Left ventricle myocardium inferior (tissue), 1 donor: ENCODE results near the gene KIAA1191. TPM values are rescaled to one million over a fixed set of nuclear protein-coding genes. Genes with fewer than 3 reads are reported as not detected.

Source experiments
- DNase-seq: peaks from one replicate; pipeline ENCODE4 v3.0.0-alpha.2; 2020
- H3K27ac ChIP-seq: fragments of 200-600 bp; replicated peaks from 2 replicates; pipeline ENCODE4 v1.8.0; 2021
- H3K27me3 ChIP-seq: fragments of 200-600 bp; 2 replicates; pipeline ENCODE4 v1.8.0; 2021; ENCODE audit warnings: low read depth
- H3K36me3 ChIP-seq: fragments of 200-600 bp; 2 replicates; pipeline ENCODE4 v1.8.0; 2021
- H3K4me1 ChIP-seq: fragments of 200-600 bp; 2 replicates; pipeline ENCODE4 v1.8.0; 2021
- H3K4me3 ChIP-seq: fragments of 200-600 bp; 2 replicates; pipeline ENCODE4 v1.8.0; 2021; ENCODE audit warnings: mild to moderate bottlenecking, moderate library complexity
- H3K9me3 ChIP-seq: fragments of 200-600 bp; replicated peaks from 2 replicates; pipeline ENCODE4 v1.8.0; 2021
- intact Hi-C: fragments of 100-400 bp; cut with micrococcal nuclease; formaldehyde crosslinking; loops from one replicate; pipeline ENCODE4 v1.11.0; 2022
- total RNA-seq: library from RNA; stranded (reverse); fragmentation: NEBNext Ultra II Directional; extraction: Animal tissue kit (Norgen Biotek cat#: 25700); gene quantifications from one replicate; pipeline ENCODE4 v1.2.1, GENCODE V29; 2021
- TF ChIP-seq, protein P1 (sequence below): fragments of 200-600 bp; IDR thresholded peaks from 2 replicates; pipeline ENCODE4 v1.8.0; 2021; ENCODE audit warnings: antibody characterized with exemption, mild to moderate bottlenecking, borderline replicate concordance
- donor health status: DM: no; HTN: yes; CAD: no; lungs with severe emphysema.

Gene KIAA1191
- total RNA-seq, 1 donor from 2014 or later: 91.6 TPM

DNA sequence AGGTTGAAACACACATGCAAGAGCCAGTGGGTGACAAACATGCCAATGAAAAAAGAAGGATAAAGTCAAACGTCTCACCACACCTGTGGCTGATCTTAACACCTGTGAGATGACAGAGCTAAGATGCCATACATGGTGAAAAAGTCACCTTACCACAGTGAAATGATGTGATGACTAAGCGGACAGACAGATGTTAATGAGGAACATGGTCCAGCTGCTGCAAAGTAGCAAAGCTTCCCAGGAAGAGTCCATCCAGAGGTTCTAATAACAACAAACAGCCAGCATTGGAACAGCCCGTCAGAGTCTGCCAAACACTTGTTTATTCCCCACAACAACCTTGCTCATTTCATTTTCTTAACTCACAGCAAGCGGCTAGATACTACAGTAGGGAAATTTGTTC lies 1.9 kb downstream of the KIAA1191 start:
- H3K4me3 ChIP-seq: peak overlapping the region; percentile 97

DNA sequence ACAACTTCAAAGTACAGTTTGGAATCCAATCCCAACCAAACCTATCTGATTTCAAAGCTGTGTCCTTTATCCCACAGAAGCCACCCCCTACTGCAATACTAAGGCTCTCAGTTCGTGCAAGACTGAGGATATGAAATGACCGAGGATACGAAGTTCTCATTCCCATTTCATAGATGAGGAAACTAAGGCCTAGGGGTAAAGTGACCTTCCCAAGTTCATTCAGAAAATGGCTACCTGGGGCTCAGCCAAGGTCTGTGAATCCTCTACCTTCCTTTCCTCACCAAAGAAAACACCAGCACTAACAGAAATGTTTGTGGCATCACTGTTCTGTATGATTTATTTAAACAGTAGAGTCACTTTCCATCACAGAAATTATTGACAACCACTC lies 5.4 kb downstream of the KIAA1191 start:
- Histone ChIP-seq H3K4me3 (no peak overlapping the region), H3K36me3 (peaks cover 80% of the 10 kb centered on the region), H3K27ac (no peak overlapping the region), H3K4me1 (peaks cover 35% of the 10 kb centered on the region), H3K9me3 (no peaks in the 10 kb centered on the region), H3K27me3 (no peaks in the 10 kb centered on the region)
- TF ChIP-seq, protein P1, sequence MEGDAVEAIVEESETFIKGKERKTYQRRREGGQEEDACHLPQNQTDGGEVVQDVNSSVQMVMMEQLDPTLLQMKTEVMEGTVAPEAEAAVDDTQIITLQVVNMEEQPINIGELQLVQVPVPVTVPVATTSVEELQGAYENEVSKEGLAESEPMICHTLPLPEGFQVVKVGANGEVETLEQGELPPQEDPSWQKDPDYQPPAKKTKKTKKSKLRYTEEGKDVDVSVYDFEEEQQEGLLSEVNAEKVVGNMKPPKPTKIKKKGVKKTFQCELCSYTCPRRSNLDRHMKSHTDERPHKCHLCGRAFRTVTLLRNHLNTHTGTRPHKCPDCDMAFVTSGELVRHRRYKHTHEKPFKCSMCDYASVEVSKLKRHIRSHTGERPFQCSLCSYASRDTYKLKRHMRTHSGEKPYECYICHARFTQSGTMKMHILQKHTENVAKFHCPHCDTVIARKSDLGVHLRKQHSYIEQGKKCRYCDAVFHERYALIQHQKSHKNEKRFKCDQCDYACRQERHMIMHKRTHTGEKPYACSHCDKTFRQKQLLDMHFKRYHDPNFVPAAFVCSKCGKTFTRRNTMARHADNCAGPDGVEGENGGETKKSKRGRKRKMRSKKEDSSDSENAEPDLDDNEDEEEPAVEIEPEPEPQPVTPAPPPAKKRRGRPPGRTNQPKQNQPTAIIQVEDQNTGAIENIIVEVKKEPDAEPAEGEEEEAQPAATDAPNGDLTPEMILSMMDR: no peak
- intact Hi-C loops: no loop called here
- no peak for DNase-seq

More for the DNA sequence above, 1.9 kb downstream of the KIAA1191 start:
- Histone ChIP-seq H3K27ac (no peak overlapping the region), H3K9me3 (no peaks in the 10 kb centered on the region), H3K36me3 (peaks cover 45% of the 10 kb centered on the region), H3K27me3 (no peaks in the 10 kb centered on the region), H3K4me1 (peaks cover 45% of the 10 kb centered on the region)
- no peak for DNase-seq
- TF ChIP-seq, protein P1: no peak
- intact Hi-C loops: no loop called here

DNA sequence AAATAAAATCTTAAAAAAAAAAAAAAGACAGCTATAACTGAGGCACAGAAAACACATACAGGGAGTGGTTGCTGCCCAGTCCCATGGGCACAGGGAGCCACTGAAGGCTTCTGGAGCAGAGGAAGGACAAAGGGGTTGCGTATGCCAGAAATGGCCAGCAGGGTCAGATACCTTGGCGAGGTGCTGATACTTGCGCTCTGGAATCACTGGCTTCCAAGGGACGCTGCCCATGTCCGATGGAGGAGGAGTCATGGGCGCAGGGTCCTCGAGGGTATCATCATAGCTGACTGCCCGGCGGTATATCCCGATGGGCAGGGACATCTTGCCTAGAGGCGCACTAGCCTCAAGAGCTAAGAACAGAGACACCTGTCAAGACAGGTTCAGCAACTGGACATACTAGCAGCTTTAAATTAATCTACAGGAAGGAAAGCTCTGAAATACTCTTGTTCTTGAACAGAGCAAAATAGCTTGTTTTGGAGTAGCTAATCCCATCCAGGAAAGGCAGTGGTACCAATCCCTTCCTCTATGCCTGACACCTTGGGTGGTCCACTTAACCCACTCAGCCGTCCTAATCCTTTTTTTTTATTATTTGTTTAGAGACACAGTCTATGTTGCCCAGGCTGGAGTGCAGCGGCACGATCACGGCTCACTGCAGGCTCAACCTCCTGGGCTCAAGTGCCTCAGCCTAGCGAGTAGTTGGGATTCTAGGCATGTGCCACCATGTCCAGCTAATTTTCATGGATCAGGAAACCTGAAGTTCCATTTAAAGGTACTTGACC lies 6.0 kb downstream of the KIAA1191 start:
- Histone ChIP-seq H3K27ac (no peak overlapping the region), H3K4me3 (no peak overlapping the region), H3K9me3 (no peaks in the 10 kb centered on the region), H3K4me1 (peaks cover 29% of the 10 kb centered on the region), H3K27me3 (no peaks in the 10 kb centered on the region), H3K36me3 (peaks cover 86% of the 10 kb centered on the region)
- no peak for DNase-seq
- TF ChIP-seq, protein P1: no peak
- intact Hi-C loops: no loop called here

DNA sequence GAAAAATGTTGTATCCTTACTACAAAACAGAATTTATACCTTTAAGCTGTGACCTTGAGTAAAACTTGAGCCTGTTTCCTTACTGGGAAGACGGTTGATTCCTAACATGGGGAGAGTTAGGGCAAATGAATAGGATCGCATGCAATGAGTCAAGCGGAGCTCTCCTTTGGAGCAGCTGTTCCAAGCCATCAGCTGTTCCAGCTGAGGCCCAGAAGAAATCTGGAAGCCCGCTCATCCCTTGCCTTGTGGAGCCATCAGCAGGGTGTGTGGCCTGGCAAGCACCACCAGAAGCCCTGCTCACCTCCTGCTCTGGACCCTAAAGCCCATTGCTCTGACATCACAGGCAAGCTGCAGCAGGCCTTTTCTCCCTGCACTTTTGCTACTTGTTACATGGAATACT lies 8.0 kb downstream of the KIAA1191 start:
- intact Hi-C loops: no loop called here
- H3K36me3 ChIP-seq: peaks cover 96% of the 10 kb centered on the region
- TF ChIP-seq, protein P1: no peak
- no peaks in the 10 kb centered on the region for H3K9me3 ChIP-seq
- no peak for DNase-seq
- H3K27me3 ChIP-seq: no peaks in the 10 kb centered on the region
- no peak overlapping the region for H3K4me3 ChIP-seq
- no peak overlapping the region for H3K27ac ChIP-seq
- peaks cover 16% of the 10 kb centered on the region for H3K4me1 ChIP-seq

DNA sequence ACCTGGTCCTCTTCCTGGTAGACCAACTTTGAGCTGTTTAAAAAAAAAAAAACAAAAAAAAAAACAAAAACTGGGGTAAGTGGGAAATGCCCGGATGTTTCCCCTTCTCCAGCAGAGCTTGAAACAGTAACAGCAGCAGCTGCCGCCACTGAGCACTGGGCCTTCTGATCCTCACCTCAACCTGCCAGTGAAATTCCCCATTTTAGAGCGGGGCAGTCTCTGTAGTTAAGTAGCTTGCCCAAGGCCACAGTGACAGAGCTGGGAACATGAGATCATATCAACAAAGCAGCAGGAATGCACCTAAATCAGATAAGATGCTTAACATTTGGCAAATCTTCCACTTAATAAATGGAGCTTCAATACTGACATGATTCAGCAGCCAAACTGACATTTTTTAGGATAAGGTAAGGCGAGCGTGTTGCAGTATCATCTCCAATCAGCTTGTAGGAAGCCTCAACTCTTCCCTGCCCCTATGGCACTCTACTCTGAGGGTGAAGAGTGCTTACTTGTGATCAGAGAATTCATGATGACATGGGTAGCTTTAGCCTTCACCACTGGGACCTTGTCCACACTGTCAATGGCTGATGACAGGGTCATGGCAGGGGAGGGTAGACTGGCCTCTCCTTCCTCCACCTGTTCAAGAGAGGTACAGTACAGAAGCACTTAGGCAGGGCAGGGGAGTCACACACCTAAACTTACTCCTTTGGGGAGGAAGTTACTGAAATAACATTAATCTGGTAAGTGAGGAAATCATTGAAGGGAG lies 9.3 kb downstream of the KIAA1191 start:
- intact Hi-C loops: no loop called here
- Histone ChIP-seq H3K27ac (no peak overlapping the region), H3K9me3 (no peaks in the 10 kb centered on the region), H3K4me3 (no peak overlapping the region), H3K27me3 (no peaks in the 10 kb centered on the region), H3K36me3 (peaks cover 96% of the 10 kb centered on the region), H3K4me1 (peaks cover 5% of the 10 kb centered on the region)
- no peak for DNase-seq
- TF ChIP-seq, protein P1: no peak
